Neural cell (in vitro differentiated cells): Measurements from ENCODE around the gene OAS1. TPM values are rescaled to one million over a fixed set of nuclear protein-coding genes. Genes with fewer than 3 reads are reported as not detected.

ENCODE experiments used
- H2AFZ ChIP-seq: fragments of 200-600, 300-800 bp; sonication (generic), shearing (Covaris generic); 2 replicates; pipeline ENCODE4 v1.6.0; 2014; ENCODE audit warnings: low read depth, mild to moderate bottlenecking, antibody characterized with exemption, low read length, moderate library complexity
- H3F3A ChIP-seq: fragments of 200-600 bp; shearing (Covaris generic); 2 replicates; pipeline ENCODE4 v1.6.1; 2016; ENCODE audit warnings: mild to moderate bottlenecking, moderate library complexity, mixed read lengths, antibody characterized with exemption, low read length; ENCODE audit not compliant: insufficient read depth, poor library complexity, severe bottlenecking
- H3K27ac ChIP-seq: fragments of 200-600, 300-800 bp; sonication (generic), shearing (Covaris generic); 2 replicates; pipeline ENCODE4 v1.5.1; 2014; ENCODE audit warnings: mild to moderate bottlenecking, low read length, moderate library complexity
- H3K27me3 ChIP-seq: fragments of 300-800, 200-600 bp; sonication (generic), shearing (Covaris generic); 2 replicates; pipeline ENCODE4 v1.6.0; 2014; ENCODE audit warnings: mild to moderate bottlenecking, low read depth, low read length, moderate library complexity; ENCODE audit not compliant: insufficient read depth
- H3K36me3 ChIP-seq: fragments of 300-800, 200-600 bp; sonication (generic), shearing (Covaris generic); 2 replicates; pipeline ENCODE4 v1.5.1; 2014; ENCODE audit warnings: mild to moderate bottlenecking, antibody characterized with exemption, low read length, moderate library complexity; ENCODE audit not compliant: insufficient read depth
- H3K4me2 ChIP-seq: fragments of 300-800, 200-600 bp; sonication (generic), shearing (Covaris generic); 2 replicates; pipeline ENCODE4 v1.6.0; 2014; ENCODE audit warnings: mild to moderate bottlenecking, low read length
- H3K4me3 ChIP-seq: fragments of 300-800, 200-600 bp; sonication (generic), shearing (Covaris generic); 2 replicates; pipeline ENCODE4 v1.5.1; 2014; ENCODE audit warnings: mild to moderate bottlenecking, low read length, moderate library complexity
- H3K79me2 ChIP-seq: fragments of 200-600 bp; shearing (Covaris generic); replicated peaks from 2 replicates; pipeline ENCODE4 v1.6.0; 2014; ENCODE audit warnings: mild to moderate bottlenecking, low read length, moderate library complexity; ENCODE audit not compliant: insufficient read depth
- H3K9ac ChIP-seq: fragments of 300-800, 200-600 bp; sonication (generic), shearing (Covaris generic); 2 replicates; pipeline ENCODE4 v1.6.1; 2016; ENCODE audit warnings: mild to moderate bottlenecking, low read length, mixed read lengths
- H3K9me2 ChIP-seq: fragments of 200-600 bp; shearing (Covaris generic); 2 replicates; pipeline ENCODE4 v1.6.1; 2016; ENCODE audit warnings: mild to moderate bottlenecking, low read length, mixed read lengths; ENCODE audit not compliant: insufficient read depth
- H3K9me3 ChIP-seq: fragments of 200-600, 300-800 bp; sonication (generic), shearing (Covaris generic); 2 replicates; pipeline ENCODE4 v1.6.1; 2016; ENCODE audit warnings: mild to moderate bottlenecking, mixed run types, low read length, moderate library complexity, mixed read lengths
- H4K20me1 ChIP-seq: fragments of 200-600 bp; shearing (Covaris generic); 2 replicates; pipeline ENCODE4 v1.6.1; 2016; ENCODE audit warnings: mild to moderate bottlenecking, mixed run types; ENCODE audit not compliant: insufficient read depth
- EP300 ChIP-seq: fragments of 450-650 bp; conservative IDR thresholded peaks from 2 replicates; pipeline ENCODE4 v1.6.1; 2014; ENCODE audit warnings: antibody characterized with exemption, mild to moderate bottlenecking, moderate library complexity; ENCODE audit not compliant: poor library complexity, severe bottlenecking
- EZH2 ChIP-seq: fragments of 200-600, 300-800 bp; shearing (Covaris generic), sonication (generic); IDR thresholded peaks from 2 replicates; pipeline ENCODE4 v1.6.1; 2014; ENCODE audit warnings: antibody characterized with exemption, low read length, borderline replicate concordance, mild to moderate bottlenecking; ENCODE audit not compliant: insufficient read depth, poor library complexity, severe bottlenecking
- MXI1 ChIP-seq: fragments of 450-650 bp; conservative IDR thresholded peaks from 2 replicates; pipeline ENCODE4 v1.6.1; 2014; ENCODE audit warnings: antibody characterized with exemption, mild to moderate bottlenecking; ENCODE audit not compliant: poor library complexity, severe bottlenecking
- POLR2AphosphoS5 ChIP-seq: IDR thresholded peaks from 2 replicates; pipeline ENCODE4 v1.6.1; 2012
- RAD21 ChIP-seq: fragments of 450-650 bp; conservative IDR thresholded peaks from 2 replicates; pipeline ENCODE4 v1.6.1; 2014; ENCODE audit warnings: antibody characterized with exemption, mild to moderate bottlenecking, moderate library complexity
- SMC3 ChIP-seq: fragments of 450-650 bp; conservative IDR thresholded peaks from 2 replicates; pipeline ENCODE4 v1.6.1; 2014; ENCODE audit warnings: antibody characterized with exemption, mild to moderate bottlenecking, moderate library complexity; ENCODE audit not compliant: poor library complexity
- TAF1 ChIP-seq: IDR thresholded peaks from 2 replicates; pipeline ENCODE4 v1.6.1; 2012; ENCODE audit warnings: low read depth
- polyA plus RNA-seq: library from polyadenylated mRNA; depleted of rRNA; stranded (reverse); fragments of >200 nt; gene quantifications from 2 replicates; pipeline ENCODE4 v1.2.3, GENCODE V29; 2014
- TF ChIP-seq, protein P1 (sequence below): fragments of 450-650 bp; IDR thresholded peaks from 2 replicates; pipeline ENCODE4 v1.5.1; 2014; ENCODE audit warnings: antibody characterized with exemption, mild to moderate bottlenecking, moderate library complexity; ENCODE audit not compliant: poor library complexity, severe bottlenecking
- TF ChIP-seq, protein P2 (sequence below): IDR thresholded peaks from 2 replicates; pipeline ENCODE4 v1.6.1; 2012; ENCODE audit warnings: borderline replicate concordance

Gene OAS1
- polyA plus RNA-seq, 1 donor from 2014 or later = not detected

DNA sequence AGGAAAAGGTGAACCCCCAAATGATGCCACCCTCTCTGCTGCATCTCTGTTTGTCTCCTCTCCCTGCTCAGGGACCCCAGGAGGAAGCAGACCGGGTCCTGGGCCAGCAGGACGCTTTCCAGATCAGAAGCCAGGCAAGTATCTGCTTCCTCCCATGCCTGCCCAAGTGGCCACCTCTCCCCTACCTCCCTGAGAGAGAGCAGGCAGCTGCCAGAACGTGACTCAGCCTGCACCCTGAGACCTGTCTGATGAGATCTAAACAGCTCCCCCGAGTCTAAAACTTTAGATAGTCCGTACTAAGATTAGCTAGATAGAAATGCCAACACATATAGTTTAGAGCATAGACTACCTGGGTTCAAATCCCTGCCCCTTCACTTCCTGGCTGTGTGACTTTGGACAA, 31.2 kb upstream of the OAS1 start:
- no peaks in the 10 kb centered on the region for H3F3A ChIP-seq
- no peaks in the 10 kb centered on the region for H3K27me3 ChIP-seq
- no peak overlapping the region for H3K9ac ChIP-seq
- no peak for TF ChIP-seq SMC3
- TF ChIP-seq TAF1 = no peak
- no peak for TF ChIP-seq RAD21
- TF ChIP-seq EZH2 = no peak
- TF ChIP-seq, protein P1, sequence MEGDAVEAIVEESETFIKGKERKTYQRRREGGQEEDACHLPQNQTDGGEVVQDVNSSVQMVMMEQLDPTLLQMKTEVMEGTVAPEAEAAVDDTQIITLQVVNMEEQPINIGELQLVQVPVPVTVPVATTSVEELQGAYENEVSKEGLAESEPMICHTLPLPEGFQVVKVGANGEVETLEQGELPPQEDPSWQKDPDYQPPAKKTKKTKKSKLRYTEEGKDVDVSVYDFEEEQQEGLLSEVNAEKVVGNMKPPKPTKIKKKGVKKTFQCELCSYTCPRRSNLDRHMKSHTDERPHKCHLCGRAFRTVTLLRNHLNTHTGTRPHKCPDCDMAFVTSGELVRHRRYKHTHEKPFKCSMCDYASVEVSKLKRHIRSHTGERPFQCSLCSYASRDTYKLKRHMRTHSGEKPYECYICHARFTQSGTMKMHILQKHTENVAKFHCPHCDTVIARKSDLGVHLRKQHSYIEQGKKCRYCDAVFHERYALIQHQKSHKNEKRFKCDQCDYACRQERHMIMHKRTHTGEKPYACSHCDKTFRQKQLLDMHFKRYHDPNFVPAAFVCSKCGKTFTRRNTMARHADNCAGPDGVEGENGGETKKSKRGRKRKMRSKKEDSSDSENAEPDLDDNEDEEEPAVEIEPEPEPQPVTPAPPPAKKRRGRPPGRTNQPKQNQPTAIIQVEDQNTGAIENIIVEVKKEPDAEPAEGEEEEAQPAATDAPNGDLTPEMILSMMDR = no peak
- TF ChIP-seq, protein P2, sequence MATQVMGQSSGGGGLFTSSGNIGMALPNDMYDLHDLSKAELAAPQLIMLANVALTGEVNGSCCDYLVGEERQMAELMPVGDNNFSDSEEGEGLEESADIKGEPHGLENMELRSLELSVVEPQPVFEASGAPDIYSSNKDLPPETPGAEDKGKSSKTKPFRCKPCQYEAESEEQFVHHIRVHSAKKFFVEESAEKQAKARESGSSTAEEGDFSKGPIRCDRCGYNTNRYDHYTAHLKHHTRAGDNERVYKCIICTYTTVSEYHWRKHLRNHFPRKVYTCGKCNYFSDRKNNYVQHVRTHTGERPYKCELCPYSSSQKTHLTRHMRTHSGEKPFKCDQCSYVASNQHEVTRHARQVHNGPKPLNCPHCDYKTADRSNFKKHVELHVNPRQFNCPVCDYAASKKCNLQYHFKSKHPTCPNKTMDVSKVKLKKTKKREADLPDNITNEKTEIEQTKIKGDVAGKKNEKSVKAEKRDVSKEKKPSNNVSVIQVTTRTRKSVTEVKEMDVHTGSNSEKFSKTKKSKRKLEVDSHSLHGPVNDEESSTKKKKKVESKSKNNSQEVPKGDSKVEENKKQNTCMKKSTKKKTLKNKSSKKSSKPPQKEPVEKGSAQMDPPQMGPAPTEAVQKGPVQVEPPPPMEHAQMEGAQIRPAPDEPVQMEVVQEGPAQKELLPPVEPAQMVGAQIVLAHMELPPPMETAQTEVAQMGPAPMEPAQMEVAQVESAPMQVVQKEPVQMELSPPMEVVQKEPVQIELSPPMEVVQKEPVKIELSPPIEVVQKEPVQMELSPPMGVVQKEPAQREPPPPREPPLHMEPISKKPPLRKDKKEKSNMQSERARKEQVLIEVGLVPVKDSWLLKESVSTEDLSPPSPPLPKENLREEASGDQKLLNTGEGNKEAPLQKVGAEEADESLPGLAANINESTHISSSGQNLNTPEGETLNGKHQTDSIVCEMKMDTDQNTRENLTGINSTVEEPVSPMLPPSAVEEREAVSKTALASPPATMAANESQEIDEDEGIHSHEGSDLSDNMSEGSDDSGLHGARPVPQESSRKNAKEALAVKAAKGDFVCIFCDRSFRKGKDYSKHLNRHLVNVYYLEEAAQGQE = no peak
- no peak for TF ChIP-seq POLR2AphosphoS5
- no peak for TF ChIP-seq MXI1
- no peak for TF ChIP-seq EP300
- H4K20me1 ChIP-seq = no peaks in the 10 kb centered on the region
- H3K36me3 ChIP-seq = no peaks in the 10 kb centered on the region
- H3K9me2 ChIP-seq = no peaks in the 10 kb centered on the region
- H2AFZ ChIP-seq = no peak overlapping the region
- no peak overlapping the region for H3K4me2 ChIP-seq
- H3K79me2 ChIP-seq = no peaks in the 10 kb centered on the region
- H3K27ac ChIP-seq = no peak overlapping the region
- no peaks in the 10 kb centered on the region for H3K9me3 ChIP-seq
- H3K4me3 ChIP-seq = no peak overlapping the region

DNA sequence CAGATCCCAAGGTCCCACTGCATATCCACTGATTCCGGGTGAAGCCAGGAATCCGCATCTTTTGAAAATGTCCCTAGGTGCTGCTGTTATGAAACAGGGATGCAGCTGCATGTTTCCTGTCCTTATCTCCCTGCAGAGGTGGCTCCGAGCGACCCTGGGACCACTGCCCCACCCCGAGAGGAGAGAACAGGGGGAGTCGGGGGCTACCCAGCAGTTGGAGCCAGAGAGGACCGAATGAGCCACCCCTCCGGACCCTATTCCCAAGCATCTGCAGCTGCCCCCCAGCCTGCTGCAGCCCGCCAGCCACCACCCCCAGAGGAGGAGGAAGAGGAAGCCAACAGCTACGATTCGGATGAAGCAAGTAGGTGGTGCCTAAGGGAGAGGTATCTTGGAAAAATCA, 30.3 kb upstream of the OAS1 start:
- TF ChIP-seq EZH2 = no peak
- H3K79me2 ChIP-seq = no peaks in the 10 kb centered on the region
- no peaks in the 10 kb centered on the region for H3K27me3 ChIP-seq
- no peak overlapping the region for H3K27ac ChIP-seq
- H3K9ac ChIP-seq = no peak overlapping the region
- H3K36me3 ChIP-seq = no peaks in the 10 kb centered on the region
- no peak overlapping the region for H3K4me2 ChIP-seq
- no peaks in the 10 kb centered on the region for H3K9me3 ChIP-seq
- no peak overlapping the region for H3K4me3 ChIP-seq
- H4K20me1 ChIP-seq = no peaks in the 10 kb centered on the region
- H3F3A ChIP-seq = no peaks in the 10 kb centered on the region
- H2AFZ ChIP-seq = no peak overlapping the region
- no peaks in the 10 kb centered on the region for H3K9me2 ChIP-seq

DNA sequence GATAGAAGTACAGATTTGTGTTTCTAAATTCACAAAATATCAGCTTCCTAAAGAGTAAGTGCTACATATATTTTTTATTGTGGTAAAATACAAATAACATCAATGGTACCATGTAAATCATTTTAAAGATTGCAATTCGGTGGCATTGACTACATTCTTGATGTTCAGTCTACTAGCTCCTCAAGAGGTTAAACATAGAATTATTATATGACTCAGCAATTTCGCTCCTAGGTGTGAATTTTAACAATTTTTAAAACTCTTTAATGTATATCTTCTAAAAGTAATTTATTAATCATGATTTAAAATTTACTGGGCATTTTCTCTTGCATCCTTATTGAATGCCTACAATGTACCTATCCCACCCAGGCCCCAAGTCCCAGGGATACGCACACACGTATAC, 29.8 kb upstream of the OAS1 start:
- TF ChIP-seq RAD21 = no peak
- Histone ChIP-seq H4K20me1 (no peaks in the 10 kb centered on the region), H3K4me3 (no peak overlapping the region), H3K4me2 (no peak overlapping the region), H2AFZ (no peak overlapping the region), H3K36me3 (no peaks in the 10 kb centered on the region), H3K79me2 (no peaks in the 10 kb centered on the region), H3K9me3 (no peaks in the 10 kb centered on the region), H3K27ac (no peak overlapping the region), H3K9me2 (no peaks in the 10 kb centered on the region), H3K9ac (no peak overlapping the region), H3K27me3 (no peaks in the 10 kb centered on the region), H3F3A (no peaks in the 10 kb centered on the region)
